Measurements from ENCODE around the gene KCNN3.

DNA sequence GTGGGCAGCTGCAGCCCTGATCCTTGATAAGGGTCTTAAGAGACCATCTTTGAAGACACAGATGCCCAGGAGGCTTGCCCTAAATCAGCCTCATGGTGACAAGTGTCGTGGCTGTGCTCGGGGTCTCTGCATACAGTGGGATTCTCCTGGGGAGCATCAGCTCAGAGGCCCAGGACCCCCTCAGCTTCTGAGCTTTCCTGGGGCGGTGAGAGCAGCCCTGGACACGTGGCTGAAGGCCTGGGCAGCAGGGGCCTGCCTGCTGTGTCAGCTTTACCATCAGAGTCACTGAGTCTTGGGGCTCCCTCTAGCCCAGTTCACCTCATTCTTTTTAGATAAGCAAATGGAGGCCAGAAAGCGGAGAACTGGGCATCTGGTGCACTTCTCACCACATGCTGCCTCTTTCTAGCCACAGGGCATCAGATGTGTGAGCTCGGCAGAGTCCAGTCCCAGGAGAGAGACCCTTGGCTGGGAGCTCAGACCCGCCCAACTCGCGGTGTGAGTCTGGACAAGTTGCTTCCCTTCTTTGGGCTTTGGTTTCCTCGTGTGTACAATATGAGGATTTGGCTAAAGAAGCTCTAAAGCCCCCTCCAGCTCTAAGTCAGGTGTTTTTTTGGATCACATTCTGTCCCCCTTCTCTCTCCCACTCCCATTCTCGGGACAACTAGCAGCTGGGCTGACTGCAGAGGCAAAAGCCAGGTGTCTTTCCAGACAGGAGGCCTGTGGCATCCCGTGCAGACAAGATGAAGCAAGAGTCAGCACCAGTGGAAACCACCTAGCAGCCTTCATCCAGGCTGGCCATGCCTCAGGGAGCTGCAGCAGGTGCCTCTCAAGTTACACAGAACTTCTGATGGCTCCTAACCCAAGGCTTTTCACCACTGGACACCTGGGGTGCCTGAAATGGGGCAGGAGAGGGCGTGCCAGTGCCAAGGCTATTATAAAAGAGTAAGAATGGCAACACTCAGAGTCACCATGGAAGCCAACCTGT lies 119.1 kb downstream of the KCNN3 start:
- TF ChIP-seq, protein P1, sequence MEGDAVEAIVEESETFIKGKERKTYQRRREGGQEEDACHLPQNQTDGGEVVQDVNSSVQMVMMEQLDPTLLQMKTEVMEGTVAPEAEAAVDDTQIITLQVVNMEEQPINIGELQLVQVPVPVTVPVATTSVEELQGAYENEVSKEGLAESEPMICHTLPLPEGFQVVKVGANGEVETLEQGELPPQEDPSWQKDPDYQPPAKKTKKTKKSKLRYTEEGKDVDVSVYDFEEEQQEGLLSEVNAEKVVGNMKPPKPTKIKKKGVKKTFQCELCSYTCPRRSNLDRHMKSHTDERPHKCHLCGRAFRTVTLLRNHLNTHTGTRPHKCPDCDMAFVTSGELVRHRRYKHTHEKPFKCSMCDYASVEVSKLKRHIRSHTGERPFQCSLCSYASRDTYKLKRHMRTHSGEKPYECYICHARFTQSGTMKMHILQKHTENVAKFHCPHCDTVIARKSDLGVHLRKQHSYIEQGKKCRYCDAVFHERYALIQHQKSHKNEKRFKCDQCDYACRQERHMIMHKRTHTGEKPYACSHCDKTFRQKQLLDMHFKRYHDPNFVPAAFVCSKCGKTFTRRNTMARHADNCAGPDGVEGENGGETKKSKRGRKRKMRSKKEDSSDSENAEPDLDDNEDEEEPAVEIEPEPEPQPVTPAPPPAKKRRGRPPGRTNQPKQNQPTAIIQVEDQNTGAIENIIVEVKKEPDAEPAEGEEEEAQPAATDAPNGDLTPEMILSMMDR (IDR thresholded peaks at IDR 0.05), result no peak
- TF ChIP-seq POLR2AphosphoS5 (IDR thresholded peaks at IDR 0.05), result no peak

Measured in esophagus muscularis mucosa (tissue), 3 donors.